IgD-negative memory B cell (primary cell): ENCODE data around the gene MAP7. TPM values are rescaled to one million over a fixed set of nuclear protein-coding genes. Genes with fewer than 3 reads are reported as not detected.

Source experiments
- H3K27ac Mint-ChIP-seq, 3 donors: one replicate each; pipeline ENCODE4 v1.8.0; 2020 to 2022; ENCODE audit warnings: mild to moderate bottlenecking in 3 of 3, mixed read lengths in 3 of 3, moderate library complexity in 1 of 3
- H3K27me3 Mint-ChIP-seq: one replicate; pipeline ENCODE4 v1.8.0; 2021; ENCODE audit warnings: mixed read lengths
- H3K36me3 Mint-ChIP-seq: one replicate; pipeline ENCODE4 v1.8.0; 2020; ENCODE audit warnings: mild to moderate bottlenecking, mixed read lengths
- H3K4me1 Mint-ChIP-seq, 3 donors: one replicate each; pipeline ENCODE4 v1.8.0; 2020 to 2022; ENCODE audit warnings: mixed read lengths in 3 of 3, mild to moderate bottlenecking in 1 of 3
- H3K4me3 Mint-ChIP-seq, 4 donors: one replicate each; pipeline ENCODE4 v1.8.0; 2020 to 2022; ENCODE audit warnings: mild to moderate bottlenecking in 4 of 4, mixed read lengths in 4 of 4, moderate library complexity in 3 of 4
- H3K9me3 Mint-ChIP-seq, 3 donors: one replicate each; pipeline ENCODE4 v1.8.0; 2020 to 2021; ENCODE audit warnings: mixed read lengths in 3 of 3, mild to moderate bottlenecking in 1 of 3
- polyA plus RNA-seq: library from polyadenylated mRNA; unstranded; fragments of 300-500 nt; fragmentation: Illumina TruSeq; gene quantifications from one replicate; pipeline ENCODE4 v1.2.3, GENCODE V29; 2021

The MAP7 gene
- polyA plus RNA-seq, 1 donor from 2014 or later = 4.0 TPM

GRCh38 chr6:136341967-136342366 lies 208.3 kb downstream of the MAP7 start:
- Mint-ChIP-seq H3K36me3 (peaks cover 12% of the 10 kb centered on the region), H3K27ac (no peak overlapping the region), H3K27me3 (no peaks in the 10 kb centered on the region), H3K4me1 (no peaks in the 10 kb centered on the region), H3K4me3 (no peak overlapping the region), H3K9me3 (no peaks in the 10 kb centered on the region)

DNA sequence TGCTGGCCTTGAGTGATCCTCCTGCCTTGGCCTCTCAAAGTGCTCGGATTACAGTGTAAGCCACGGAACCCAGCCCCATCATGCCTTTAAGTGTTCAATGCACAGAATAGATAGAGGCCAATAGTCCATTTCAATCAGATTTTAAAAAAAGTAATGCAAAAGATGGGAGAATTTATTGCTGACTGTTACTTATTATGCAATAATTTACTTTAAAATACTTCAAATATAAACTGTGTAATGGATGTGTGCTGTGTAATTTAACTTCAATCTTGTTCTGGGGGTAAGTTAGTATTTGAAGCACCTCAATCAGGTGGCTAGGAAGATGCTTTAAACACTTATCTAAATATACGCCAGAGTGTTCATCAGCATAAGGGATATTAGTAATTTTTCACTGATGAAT lies 208.9 kb downstream of the MAP7 start:
- H3K27me3 Mint-ChIP-seq = no peaks in the 10 kb centered on the region
- no peak overlapping the region for H3K27ac Mint-ChIP-seq
- H3K4me3 Mint-ChIP-seq = no peak overlapping the region
- H3K9me3 Mint-ChIP-seq = no peaks in the 10 kb centered on the region
- peaks cover 9% of the 10 kb centered on the region for H3K36me3 Mint-ChIP-seq
- H3K4me1 Mint-ChIP-seq = no peaks in the 10 kb centered on the region

GRCh38 chr6:136338486-136338885 lies 211.7 kb downstream of the MAP7 start:
- Mint-ChIP-seq H3K36me3 (no peaks in the 10 kb centered on the region), H3K4me3 (no peak overlapping the region), H3K4me1 (no peaks in the 10 kb centered on the region), H3K9me3 (no peaks in the 10 kb centered on the region), H3K27me3 (peaks cover 3% of the 10 kb centered on the region), H3K27ac (no peak overlapping the region)

GRCh38 chr6:136337606-136338005 lies 212.6 kb downstream of the MAP7 start:
- Mint-ChIP-seq H3K36me3 (no peaks in the 10 kb centered on the region), H3K27me3 (peaks cover 3% of the 10 kb centered on the region), H3K4me3 (no peak overlapping the region), H3K4me1 (no peaks in the 10 kb centered on the region), H3K27ac (no peak overlapping the region), H3K9me3 (no peaks in the 10 kb centered on the region)

DNA sequence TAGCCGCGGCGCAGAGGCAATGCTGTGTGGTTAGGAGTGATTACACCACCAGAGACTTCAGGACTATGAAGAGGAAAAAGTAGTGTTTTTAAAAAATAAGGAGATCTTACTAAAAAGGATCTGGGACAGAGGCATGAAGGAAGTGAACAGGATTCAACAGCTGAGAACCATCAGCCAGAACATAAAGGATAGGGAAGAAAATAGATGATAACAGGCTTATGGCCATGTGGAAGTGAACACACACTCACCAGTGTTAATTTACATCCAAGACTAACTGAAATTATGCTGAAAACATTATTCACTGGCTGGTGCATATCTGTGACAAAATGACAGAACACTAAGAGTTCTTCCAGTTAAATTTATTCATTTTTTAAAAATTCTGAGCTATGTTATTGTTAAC lies 213.1 kb downstream of the MAP7 start:
- no peaks in the 10 kb centered on the region for H3K4me1 Mint-ChIP-seq
- H3K27ac Mint-ChIP-seq = no peak overlapping the region
- no peaks in the 10 kb centered on the region for H3K36me3 Mint-ChIP-seq
- H3K9me3 Mint-ChIP-seq = no peaks in the 10 kb centered on the region
- H3K27me3 Mint-ChIP-seq = peaks cover 3% of the 10 kb centered on the region
- H3K4me3 Mint-ChIP-seq = no peak overlapping the region

DNA sequence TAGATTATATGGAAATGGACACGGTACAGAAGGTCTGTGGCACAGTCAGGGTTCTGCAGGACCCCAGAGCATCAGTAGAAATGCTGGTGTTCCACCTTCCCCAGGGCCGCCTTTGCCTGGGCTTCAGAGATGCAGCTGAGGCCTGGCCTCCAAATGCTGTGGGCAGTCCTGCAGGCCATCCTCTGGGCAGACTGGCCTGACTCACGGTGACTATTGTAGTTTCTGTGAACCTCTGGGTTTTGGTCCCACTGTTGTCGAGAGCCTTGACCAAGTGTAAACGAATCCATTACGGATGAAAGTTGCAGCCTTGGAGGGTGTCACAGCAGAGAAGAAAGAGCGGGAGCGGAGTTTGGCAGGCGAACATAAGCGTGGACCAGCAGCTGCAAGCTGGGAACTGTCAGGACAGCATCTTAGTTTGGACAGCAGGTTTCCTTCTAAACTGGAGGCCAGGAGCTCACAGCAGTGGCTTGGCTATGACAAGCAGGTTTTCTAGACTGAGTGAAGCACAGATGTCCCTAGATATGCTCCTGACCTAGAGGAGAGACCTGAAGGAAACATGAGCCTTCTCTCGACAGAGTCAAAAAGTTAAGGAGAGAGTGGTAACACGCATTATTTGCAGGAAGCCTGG lies 214.4 kb downstream of the MAP7 start:
- H3K27ac Mint-ChIP-seq = no peak overlapping the region
- H3K36me3 Mint-ChIP-seq = no peaks in the 10 kb centered on the region
- no peaks in the 10 kb centered on the region for H3K9me3 Mint-ChIP-seq
- no peak overlapping the region for H3K4me3 Mint-ChIP-seq
- no peaks in the 10 kb centered on the region for H3K4me1 Mint-ChIP-seq
- peaks cover 3% of the 10 kb centered on the region for H3K27me3 Mint-ChIP-seq

GRCh38 chr6:136334853-136335252 lies 215.4 kb downstream of the MAP7 start:
- Mint-ChIP-seq H3K4me1 (no peaks in the 10 kb centered on the region), H3K27ac (no peak overlapping the region), H3K36me3 (no peaks in the 10 kb centered on the region), H3K27me3 (peaks cover 3% of the 10 kb centered on the region), H3K4me3 (no peak overlapping the region), H3K9me3 (no peaks in the 10 kb centered on the region)

- Mint-ChIP-seq H3K9me3 (no peaks in the 10 kb centered on the region), H3K36me3 (no peaks in the 10 kb centered on the region), H3K27ac (no peak overlapping the region), H3K4me1 (no peaks in the 10 kb centered on the region), H3K4me3 (no peak overlapping the region), H3K27me3 (peaks cover 3% of the 10 kb centered on the region)
Measured at GRCh38 chr6:136334465-136334846, 215.8 kb downstream of the MAP7 start.

DNA sequence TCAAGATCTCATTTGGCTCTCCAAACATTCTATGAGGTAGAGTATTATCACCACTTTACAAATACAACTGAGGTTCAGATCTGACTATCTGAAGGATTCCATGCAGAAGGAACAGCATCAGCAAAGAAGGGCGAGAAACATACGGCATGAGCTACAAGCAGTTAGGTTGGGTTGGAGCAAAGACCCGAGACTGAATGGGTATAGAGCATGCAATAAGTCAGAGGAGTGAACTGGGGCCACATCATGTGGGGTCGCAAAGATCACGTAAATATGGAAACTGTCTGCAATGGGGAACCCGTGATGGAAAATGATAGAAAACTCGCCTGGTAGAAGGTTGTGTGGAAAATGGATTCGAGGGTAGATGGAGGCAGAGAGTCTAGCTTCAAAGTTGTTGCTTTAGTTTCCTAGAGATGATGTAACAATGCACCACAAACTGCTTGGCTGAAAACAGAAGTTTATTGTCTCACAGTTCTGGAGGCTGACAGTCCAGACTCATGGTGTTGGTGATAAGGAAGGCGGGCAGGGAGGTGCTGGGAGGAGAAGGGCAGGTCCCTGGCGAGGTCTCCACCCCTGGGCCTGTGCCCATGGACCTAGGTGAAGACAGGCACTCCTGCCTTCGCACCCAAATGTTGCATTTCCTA lies 216.3 kb downstream of the MAP7 start:
- no peak overlapping the region for H3K4me3 Mint-ChIP-seq
- H3K36me3 Mint-ChIP-seq = no peaks in the 10 kb centered on the region
- H3K4me1 Mint-ChIP-seq = no peaks in the 10 kb centered on the region
- no peaks in the 10 kb centered on the region for H3K9me3 Mint-ChIP-seq
- peaks cover 3% of the 10 kb centered on the region for H3K27me3 Mint-ChIP-seq
- H3K27ac Mint-ChIP-seq = no peak overlapping the region

GRCh38 chr6:136331461-136331860 lies 218.8 kb downstream of the MAP7 start:
- H3K27ac Mint-ChIP-seq = no peak overlapping the region

DNA sequence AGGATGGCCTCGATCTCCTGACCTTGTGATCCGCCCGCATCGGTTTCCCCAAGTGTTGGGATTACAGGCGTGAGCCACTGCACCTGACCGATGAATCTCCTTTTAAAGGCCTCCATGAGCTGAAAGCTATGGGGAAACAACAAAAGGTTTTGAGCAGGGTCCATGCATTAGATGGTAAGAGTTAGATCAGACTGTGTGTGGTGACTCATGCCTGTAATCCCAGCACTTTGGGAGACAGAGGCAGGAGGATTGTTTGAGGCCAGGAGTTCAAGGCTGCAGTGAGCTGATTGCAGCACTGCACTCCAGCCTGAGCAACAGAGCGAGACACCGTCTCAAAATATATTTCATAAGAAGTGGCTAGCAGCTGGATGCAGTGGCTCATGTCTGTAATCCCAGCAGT lies 219.6 kb downstream of the MAP7 start:
- Mint-ChIP-seq H3K9me3 (no peaks in the 10 kb centered on the region), H3K36me3 (no peaks in the 10 kb centered on the region), H3K4me3 (no peak overlapping the region), H3K27ac (no peak overlapping the region), H3K27me3 (peaks cover 3% of the 10 kb centered on the region), H3K4me1 (no peaks in the 10 kb centered on the region)

More at GRCh38 chr6:136331461-136331860, 218.8 kb downstream of the MAP7 start:
- Mint-ChIP-seq H3K9me3 (no peaks in the 10 kb centered on the region), H3K4me3 (no peak overlapping the region), H3K4me1 (no peaks in the 10 kb centered on the region), H3K27me3 (peaks cover 3% of the 10 kb centered on the region), H3K36me3 (no peaks in the 10 kb centered on the region)

- Mint-ChIP-seq H3K27ac (no peak overlapping the region), H3K4me1 (no peaks in the 10 kb centered on the region), H3K27me3 (no peaks in the 10 kb centered on the region), H3K4me3 (no peak overlapping the region), H3K9me3 (no peaks in the 10 kb centered on the region), H3K36me3 (no peaks in the 10 kb centered on the region)
Measured at GRCh38 chr6:136326038-136326553, 224.1 kb downstream of the MAP7 start.

DNA sequence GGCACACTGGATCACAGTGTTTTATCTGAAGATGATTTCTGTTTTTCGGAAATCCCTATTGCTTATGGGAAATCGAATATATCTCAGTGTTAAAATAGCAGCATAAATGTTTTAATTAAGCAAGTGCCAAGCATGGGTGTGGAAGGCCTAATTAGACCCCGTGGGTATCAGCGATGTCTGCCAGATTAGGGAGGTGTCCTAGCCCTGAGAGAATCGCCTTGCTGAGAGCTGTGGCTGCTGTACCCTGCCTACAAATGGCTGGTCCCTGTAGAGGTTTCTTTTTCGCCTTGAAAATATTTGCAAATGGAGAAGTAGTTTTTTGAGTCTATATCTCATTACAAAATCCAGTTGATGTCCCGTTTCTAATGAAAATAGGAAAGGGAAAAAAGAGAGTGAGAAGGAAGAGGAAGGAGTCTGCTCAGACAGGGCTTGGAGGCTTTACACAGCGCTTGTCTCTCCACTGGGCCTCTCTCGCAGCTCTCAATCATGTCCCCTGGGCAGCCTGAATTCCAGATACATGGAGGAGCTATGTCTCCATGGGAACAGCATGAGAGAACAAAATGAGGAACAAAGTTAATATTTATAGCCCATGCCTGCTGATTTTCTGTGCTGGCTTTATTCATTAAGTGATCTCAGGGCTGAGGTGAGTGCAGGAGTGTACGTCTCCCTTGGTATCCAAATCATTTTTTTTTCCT lies 225.4 kb downstream of the MAP7 start:
- Mint-ChIP-seq H3K4me3 (no peak overlapping the region), H3K27ac (no peak overlapping the region), H3K9me3 (no peaks in the 10 kb centered on the region), H3K4me1 (no peaks in the 10 kb centered on the region), H3K36me3 (no peaks in the 10 kb centered on the region), H3K27me3 (no peaks in the 10 kb centered on the region)

DNA sequence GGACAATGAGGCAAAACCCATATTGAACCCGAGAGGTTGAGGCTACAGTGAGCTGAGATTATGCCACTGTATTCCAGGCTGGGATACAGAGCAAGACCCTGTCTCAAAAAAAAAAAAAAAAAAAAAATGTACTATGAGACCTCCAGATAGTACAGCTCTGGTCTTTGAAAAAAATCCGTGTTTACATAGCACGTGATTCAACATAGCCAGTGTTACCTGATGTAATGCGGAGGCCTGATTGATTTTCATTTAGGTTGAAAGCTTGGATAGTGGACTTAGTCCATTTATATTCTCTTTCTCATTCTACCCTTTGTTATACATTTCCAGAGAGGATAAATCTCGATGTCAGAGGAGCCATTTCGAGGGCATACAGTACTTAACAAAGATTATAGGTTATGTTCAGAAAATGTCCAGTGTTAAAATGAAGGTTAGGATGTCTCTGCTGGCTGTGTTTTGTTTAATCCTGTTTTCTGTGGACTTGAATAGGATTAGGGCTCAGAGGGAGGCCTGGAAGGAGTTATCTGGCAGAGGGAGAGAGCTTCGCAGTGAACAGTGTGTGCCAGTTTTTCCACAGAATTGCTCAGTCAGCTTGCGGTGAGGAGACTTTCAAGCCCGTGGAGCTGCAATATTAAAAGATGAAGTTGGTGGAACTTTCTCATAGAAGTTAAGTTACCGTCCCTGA lies 226.7 kb downstream of the MAP7 start:
- Mint-ChIP-seq H3K27me3 (no peaks in the 10 kb centered on the region), H3K27ac (no peak overlapping the region), H3K9me3 (no peaks in the 10 kb centered on the region), H3K4me3 (no peak overlapping the region), H3K4me1 (no peaks in the 10 kb centered on the region), H3K36me3 (no peaks in the 10 kb centered on the region)

DNA sequence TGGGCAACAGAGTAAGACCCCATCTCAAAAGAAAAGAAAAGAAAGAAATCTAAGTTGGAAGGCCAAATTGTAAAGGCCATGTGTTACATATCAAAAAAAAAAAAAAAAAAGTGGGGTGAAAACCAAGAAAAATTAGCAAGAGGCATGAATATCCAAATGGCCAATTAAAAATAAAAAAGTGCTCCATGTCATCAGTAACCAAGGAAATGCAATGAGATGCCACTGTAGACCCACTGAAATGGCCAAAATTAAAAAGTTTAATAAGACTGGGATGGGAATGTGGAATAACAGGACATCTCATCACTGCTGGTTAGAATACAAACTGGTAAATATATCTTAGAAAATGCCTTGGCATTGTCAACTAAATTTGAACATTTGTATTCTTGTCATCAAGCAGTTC lies 230.5 kb downstream of the MAP7 start:
- Mint-ChIP-seq H3K27ac (no peak overlapping the region), H3K4me3 (no peak overlapping the region), H3K4me1 (no peaks in the 10 kb centered on the region), H3K36me3 (no peaks in the 10 kb centered on the region), H3K27me3 (no peaks in the 10 kb centered on the region), H3K9me3 (no peaks in the 10 kb centered on the region)
